SIG-M5 (cell line): ENCODE results near the gene ULK2.
"Not testable (repeated sequence)": the region's sequence is repeated elsewhere in the genome, so short reads cannot be mapped to it uniquely, and the experiment has no call there.

Experiments used
- DNase-seq: peaks from one replicate; lab custom pipeline; 2025; lab: John Stamatoyannopoulos, UW

ULK2 gene

DNA sequence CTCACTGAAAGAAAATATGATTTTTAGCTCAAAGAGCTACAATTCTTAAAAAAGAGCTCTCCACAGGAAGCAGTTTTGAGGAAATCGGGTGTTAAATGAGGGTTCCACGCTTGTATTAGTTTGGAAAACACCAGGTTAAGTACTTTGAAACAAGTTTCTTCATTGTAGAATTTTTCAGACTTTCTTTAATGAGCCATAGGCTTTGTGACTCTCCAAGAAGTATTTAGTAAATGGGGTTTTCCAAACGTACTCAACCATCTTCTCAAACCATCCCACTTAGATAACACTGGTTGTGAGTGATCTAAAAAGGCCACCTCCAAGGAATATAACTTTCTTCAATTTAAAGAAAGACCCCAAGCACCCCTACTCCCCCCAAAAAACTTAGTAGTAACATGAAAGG is 2.7 kb downstream of the ULK2 start:
- no peak for DNase-seq

DNA sequence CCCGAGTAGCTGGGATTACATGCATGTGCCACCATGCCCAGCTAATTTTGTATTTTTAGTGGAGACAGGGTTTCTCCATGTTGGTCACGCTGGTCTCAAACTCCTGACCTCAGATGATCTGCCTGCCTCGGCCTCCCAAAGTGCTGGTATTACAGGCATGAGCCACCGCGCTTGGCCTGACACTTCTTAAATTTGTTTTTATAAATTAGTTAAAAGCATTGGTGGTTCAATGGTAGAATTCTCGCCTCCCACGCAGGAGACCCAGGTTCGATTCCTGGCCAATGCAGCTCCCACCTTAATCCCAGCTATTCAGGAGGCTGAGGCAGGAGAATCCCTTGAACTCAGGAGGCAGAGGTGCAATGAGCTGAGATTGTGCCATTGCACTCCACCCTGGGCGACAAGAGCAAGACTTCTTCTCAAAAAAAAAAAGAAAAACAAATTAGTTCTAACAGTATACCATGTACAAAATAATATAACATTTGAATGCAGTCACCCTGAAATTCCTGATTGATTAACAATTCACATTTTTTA is 7.0 kb downstream of the ULK2 start:
- DNase-seq: not testable (repeated sequence)

DNA sequence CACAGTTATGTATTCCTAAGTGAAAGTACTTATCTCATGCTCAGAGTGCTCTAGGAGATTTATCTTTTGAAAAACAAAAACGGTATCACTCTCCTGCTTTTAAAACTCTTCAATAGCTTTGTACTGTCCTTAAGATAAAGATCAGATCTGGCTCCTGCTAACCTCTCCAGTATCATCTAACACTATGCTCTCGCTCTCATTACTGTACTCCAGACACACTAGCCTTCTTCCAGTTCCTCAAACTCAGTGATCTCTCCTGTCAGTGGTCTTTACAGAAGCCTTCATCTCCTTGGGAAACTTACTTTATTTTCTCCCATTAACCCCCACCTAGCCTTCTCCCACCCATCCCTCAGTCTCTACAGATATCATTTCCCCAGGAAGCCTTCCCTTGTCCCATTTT is 10.1 kb downstream of the ULK2 start:
- no peak for DNase-seq

DNA sequence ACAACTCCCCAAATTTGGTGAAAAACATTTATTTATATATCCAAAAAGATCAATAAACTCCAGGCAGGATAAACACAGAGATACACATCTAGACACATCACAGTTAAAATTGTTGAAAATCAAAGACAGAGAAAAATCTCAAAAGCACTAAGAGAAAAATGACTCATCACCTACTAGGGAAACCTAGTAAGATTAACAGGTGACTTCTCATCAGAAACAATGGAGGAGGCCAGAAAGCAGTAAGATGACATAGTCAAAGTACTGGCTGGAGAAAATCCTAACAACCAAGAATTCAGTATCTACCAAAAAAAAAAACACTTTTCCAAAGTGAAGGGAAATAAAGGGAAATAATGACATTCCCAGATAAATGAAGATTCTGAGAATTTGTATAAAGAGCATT is 33.8 kb downstream of the ULK2 start:
- no peak for DNase-seq

DNA sequence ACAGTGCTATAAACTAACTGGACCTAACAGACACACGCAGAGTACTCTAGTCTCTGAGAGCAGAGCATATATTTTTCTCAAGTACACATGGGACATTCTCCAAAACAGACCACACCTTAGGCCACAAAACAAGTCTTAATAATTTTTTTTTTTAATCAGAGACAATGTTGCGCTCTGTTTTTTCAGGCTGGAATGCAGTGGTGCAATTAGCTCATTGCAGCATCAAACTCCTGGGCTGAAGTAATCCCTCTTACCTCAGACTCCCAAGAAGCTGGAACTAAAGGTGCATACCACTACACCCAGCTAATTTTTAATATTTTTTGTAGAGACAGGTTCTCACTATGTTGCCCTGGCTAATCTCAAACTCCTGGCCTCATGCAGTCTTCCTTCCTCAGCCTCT is 37.7 kb downstream of the ULK2 start:
- no peak for DNase-seq

DNA sequence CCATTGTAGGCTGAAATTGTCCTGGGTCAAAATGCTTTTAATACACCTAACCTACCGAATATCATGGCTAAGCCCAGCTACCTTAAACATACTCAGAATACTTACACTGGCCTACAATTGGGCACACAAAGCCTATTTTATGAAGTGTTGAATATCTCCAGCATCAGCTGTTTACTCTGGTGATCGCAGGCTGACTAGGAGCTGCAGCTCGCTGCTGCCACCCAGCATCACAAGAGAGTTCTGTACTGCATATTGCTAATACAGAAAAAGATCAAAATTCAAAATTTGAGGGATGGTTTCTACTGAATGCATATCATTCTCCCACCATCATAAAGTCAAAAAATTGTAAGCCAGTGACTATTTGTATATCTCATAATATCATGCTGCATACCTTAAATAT is 55.3 kb downstream of the ULK2 start:
- no peak for DNase-seq

DNA sequence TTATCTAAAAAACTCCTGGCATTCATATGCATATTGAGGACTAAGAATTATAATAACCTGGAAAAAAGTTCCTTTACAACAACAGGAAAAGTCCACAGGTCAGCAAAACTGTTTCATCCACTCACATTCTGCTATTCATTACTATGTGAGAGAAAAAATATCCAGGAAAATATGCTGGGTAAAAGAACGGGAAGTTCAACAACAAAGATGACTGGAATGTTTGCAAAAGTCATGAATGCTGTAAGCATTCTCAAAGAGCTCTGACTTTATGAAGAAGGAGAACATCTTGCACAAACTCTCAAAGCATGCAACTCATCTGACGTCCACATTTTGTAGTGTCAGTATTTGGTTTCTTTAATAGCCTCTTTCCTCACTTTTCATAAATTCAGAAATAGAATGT is 62.7 kb downstream of the ULK2 start:
- no peak for DNase-seq

DNA sequence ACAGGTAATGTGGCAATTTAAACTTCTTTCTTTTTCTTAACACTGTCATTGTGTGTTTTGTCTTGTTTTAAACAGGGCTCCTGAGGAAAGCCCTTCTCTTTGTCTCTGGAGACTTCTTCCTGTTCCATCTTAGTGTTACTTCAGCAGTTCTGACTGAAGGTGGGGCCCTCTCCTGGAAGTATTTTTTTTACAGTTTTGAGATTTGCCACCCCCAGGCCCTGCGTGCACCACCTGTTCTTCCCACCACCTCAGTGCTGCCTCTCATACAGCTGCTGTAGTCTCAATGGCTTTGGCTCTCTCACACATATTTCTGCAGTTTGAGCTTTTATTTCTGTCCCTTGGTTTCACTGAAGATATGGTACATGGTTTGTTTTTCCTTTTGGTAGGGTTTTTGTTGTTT is 67.2 kb downstream of the ULK2 start:
- DNase-seq: no peak

DNA sequence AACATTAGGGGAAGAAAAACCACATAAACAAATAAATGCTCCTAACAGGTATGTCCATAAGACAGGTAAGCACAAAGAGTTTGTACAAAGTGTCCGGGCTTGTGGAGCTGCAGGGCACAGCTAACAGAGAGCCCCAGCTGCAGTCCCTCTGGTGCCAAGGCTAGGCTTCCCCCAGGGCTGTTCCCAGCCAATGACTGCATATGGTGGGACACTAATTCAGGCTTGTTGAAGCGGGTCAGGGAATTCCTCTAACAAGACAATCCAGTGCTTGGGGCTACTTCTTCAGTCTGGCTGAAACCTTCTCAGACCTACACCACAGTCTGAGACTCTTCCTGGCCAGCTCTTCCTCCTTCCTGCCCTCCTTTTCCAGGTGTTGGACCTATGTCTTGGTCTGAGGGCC is 67.9 kb downstream of the ULK2 start:
- DNase-seq: no peak

DNA sequence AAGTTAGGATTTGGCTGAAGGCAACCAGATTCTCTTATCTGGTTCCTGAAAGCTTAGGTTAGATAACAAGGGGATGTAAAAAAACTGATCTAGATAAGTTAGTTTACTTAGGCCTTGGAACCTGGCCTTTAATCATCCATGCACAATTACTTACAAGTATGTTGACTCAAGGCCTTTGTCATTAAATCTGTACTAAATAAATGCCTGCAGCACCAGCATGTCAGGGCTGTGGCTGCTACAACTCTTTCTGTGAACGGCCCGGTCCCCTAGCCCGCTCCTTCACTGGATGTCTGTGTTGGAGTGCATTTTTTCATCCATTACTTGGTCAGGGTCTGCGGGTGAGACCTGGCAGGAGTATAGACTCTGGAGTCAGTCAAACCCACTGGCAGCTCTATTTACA is 71.3 kb downstream of the ULK2 start:
- DNase-seq: no peak

DNA sequence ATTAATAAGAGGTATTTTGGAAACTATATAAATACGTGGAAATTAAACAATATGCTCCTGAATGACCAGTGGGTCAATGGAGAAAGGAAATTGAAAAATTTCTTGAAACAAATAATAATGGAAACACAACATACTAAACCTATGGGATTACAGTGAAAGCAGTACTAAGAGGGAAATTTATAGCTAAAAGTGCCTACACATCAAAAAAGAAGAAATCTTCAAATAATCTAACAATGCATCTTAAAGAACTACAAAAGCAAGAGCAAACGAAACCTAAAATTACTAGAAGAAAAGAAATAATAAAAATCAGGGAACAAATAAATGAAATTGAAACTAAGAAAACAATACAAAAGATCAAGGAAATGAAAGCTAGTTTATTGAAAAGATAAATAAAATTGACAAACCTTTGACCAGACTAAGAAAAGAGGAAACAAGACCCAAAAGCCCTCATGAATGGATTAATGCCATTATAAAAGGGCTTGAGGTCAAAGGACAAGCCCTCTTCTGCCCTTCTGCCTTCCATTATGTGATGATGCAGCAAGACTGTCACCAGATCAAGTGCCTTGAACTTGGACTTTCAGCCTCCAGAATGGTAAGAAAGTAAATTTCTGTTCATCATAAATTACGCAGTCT is 75.7 kb downstream of the ULK2 start:
- no peak for DNase-seq

DNA sequence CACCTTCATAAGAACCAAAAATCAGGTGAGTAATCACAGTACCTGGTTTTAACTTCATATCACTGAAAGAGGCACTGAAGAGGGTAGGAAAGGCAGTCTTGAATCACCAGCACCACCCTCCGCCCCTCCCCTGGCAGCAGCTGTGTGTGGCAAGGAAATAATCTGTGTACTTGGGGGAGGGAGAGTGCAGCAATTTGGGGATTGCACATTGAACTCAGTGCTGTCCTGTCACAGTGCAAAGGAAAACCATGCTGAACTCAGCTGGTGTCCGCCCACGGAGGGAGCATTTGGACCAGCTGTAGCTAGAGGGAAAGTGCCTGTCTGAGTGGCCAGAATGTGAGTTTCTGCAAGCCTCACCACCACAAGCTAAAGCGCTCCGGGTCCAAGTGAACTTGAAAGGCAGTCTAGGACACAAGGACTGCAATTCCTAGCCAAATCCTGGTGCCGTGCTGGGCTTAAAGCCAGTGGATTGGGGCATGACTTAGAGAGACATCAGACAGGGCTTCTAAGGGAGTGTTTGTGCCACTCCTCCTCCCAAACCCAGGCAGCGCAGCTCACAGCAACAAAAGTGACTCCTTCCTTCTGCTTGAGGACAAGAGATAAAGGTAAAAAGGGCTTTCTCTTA is 79.9 kb downstream of the ULK2 start:
- DNase-seq: no peak

DNA sequence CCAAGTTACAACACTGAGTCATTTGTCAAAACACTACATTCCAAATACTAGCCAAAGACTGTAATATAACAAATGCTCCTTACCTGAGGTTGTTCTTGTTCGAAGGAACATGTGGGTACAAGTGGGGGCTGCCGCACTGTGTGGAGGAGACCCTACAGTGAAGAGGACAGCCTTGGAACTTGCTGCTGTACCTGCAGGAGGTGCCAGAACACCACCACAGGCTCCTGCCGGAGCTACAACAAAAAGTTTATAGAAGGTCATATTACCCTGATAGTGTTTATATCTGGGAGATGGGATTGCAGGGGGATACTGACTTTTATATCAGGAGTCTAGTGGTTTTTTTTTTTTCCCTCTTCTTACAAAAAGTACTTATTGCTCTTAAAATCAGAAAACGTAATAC is 81.9 kb downstream of the ULK2 start:
- DNase-seq: no peak

DNA sequence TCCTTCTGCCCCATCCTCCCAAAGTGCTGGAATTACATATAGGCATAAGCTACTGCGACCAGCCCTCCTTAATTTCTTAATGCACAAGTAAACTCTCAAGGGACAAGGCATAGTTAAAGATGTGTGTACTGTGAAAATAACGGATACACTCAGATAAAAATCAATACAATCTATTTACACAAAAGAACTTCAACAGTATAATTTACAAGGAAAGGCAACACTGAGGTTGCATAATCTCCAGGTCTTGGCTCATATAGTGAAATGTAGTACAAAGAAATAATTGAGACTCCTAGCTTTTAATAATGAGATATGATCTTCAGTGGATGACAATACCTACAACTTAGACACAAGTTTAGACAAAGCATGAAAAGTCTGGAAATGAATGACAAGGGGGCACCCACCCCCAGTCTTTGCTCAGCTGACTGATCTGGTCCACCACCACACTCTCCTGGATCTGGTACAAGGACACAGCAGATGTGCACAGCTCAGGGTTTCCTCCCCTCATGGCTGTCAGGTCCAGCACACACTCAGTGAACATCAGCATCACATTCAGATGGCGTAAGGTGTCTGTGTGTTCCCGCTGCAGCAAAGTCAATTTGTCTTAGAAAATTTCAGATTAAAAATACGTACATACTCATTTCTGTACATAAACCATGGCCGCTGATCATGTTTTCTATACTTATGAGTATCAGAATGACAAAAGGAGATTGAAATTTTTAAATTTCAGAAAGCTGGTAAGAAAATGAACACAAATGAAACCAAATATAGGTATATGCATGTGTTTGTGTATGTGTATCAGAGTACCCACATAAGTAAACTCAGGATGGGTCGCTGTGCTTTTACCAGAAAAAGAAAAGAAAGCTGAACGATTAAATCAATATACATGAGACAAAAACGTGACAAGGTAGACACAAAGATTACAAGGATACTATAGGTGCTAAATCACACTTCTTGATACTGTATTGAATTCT is 86.0 kb downstream of the ULK2 start:
- DNase-seq: no peak

DNA sequence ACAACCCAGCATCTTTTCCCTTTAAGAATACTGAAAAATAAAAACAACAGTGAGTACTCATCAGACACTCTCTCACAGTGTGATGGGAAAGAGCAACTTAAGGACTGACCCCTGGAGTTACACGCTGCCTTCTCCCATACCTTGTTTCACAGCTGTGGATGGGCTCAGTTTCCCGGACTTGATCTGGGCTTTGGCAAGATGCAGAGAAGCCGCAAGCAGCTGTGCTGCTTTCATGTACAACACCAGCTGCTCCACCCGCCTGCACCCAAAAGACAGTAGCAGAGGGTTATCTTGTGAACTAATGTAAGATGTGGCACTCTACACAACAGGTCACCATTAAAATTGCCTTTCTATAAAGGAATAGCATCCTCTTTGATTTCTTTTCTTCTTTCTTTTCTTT is 86.9 kb downstream of the ULK2 start:
- DNase-seq: no peak

DNA sequence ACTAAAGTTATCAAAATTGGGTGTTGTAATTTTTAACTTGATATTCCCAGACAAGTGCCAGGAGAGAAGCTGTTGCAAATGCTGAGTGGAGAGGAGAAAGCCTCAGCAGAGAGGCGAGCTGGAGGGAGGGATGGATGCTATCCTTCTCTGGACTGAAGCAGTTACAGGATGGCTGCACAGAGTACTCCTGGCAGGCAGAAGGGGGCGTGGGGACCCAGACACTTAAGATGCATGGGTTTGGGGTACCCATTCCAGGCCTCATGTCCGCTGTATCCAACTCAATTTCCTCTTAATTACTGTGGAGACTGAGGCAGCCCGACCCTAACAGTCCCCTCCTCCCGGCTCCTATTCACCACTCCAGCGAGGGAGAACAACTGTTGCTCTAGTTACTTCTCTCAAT is 94.2 kb downstream of the ULK2 start:
- no peak for DNase-seq

DNA sequence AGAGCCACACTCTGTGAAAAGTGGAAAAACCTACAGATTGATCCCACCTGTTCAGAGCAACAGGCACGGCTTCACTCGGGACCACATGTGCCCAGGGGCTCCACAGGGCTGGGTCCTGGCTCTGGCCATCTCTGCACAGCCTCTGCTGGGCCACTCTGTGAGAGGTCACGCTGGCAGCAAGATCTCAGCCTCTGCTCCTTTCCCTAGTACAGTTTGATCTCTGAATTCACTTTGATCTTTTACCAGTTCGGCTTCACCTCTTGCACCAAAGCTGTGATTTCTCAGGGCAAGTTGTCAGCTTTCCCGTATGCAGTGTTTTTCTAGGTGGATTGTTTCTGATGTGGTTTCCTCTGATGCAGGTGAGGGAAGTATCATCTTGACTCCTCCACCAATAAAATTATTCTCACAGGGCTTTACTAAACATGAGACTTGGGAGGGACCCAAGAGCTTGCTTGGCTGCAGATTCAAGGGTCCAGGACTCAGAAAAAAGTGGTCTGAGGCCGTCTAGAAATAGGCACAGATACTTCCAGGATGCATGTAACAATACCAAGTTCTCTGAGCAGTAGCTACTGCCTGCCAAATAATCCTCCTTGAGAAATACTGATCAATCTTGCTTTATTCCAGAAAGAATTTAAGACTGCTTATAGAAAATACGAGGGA is 95.6 kb downstream of the ULK2 start:
- no peak for DNase-seq

DNA sequence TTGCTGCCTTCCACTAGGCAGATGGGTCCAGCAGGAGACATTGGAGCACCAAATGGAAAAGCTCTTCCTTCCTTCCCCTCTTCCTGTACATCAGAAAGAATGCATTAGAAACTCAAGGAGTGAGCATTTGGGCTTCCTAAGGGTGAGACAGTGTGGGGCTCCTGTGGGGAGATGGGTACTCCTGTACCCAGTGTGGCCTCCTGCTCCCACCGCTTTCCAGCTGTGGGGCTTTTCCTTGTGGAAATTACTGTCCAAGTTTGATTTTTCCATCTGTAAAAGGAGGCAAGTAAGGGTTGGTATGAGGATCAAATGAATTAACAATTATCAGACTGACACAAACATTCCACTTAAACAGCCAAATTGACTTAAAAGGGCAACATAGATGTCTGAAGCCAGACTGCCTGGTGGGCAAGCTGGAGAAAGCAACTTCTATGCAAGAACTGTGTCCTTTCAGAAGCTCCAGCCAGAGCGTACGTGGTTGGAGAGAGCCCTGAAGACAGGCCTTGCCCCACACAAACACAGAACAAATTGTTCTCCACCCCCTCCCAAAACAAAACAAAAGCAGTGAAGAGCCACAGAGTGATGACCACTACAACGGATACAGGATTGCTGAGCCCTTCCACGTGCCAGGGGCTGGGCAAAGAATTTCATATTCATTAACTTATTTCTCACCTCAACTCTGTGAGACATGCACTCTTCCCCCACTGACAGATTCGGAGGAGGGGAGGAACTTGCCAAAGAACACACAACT is 96.6 kb downstream of the ULK2 start:
- DNase-seq: no peak

DNA sequence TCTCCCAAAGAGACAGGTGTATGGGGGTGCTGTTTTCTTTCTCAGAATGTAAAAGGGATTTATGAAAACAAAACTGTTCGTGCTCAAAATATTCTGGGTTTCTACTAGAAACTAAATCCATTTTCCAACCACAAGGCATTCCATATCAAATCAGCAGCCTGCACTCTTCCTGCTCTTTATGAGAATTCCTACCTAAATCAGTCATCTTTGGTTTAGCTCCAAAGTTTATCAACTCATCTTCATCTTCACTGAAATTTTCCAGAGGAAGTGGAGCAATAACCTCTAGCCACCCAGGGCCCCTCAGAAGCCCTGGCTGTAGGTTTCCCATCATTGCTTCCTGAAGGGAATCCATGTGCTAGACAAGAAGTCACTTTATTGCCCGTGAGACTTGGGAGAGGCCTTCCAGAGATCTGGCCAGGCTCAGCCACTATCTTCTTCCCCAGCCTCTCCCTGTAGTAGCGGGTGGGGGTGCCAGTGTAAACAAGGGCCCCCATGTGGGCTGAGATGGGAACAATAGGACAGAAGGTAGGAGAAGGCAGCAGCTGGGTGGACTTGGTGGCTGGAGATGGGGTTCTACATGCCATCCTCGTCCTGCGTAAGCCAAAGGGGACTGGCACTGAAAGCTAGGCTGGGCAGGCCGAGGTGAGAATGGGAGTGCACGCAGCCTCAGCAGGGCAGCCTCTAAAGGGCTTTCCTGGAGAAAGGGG is 97.6 kb downstream of the ULK2 start:
- no peak for DNase-seq

DNA sequence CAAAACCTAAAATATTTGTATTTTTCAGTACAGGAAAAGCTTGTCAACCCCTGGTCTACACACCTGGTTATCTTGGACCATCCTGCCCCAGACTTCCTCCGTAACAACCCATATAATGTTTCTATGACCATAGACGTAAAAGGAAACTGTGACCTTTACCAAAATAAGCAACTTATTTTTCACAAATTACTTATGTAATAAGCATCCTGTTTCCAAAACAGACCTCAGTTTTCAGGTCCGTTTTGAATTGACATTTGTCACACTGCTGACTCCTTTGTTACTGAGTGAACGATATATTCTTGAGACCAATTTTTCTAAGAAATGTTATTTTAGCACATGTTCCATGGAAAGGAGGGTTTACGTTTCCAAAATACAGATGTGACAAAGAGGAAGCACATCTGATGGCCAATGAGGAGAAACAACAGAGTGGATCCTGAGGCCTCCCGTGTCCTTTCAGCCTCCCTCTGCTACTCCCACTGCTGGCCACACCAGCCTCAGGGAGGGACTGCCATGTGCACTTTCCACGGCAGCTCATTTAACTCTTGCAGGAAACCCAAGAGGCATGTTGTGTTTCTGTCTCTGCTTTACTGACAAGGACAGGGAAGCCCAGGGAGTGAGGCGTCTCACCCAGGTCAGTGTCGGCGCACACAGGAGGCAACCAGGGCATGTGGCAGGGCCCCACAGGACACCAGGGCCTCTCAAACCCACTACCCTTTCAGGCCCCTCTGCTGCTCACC is 99.5 kb downstream of the ULK2 start:
- no peak for DNase-seq
